IgD-negative memory B cell (primary cell): Measurements from ENCODE around the gene FKBP7. TPM values are rescaled to one million over a fixed set of nuclear protein-coding genes. Genes with fewer than 3 reads are reported as not detected.
"Not testable (repeated sequence)": the region's sequence is repeated elsewhere in the genome, so short reads cannot be mapped to it uniquely, and the experiment has no call there.

Source experiments
- H3K27ac Mint-ChIP-seq, 3 donors: one replicate each; pipeline ENCODE4 v1.8.0; 2020 to 2022; ENCODE audit warnings: mild to moderate bottlenecking in 3 of 3, mixed read lengths in 3 of 3, moderate library complexity in 1 of 3
- H3K27me3 Mint-ChIP-seq: one replicate; pipeline ENCODE4 v1.8.0; 2021; ENCODE audit warnings: mixed read lengths
- H3K36me3 Mint-ChIP-seq: one replicate; pipeline ENCODE4 v1.8.0; 2020; ENCODE audit warnings: mild to moderate bottlenecking, mixed read lengths
- H3K4me1 Mint-ChIP-seq, 3 donors: one replicate each; pipeline ENCODE4 v1.8.0; 2020 to 2022; ENCODE audit warnings: mixed read lengths in 3 of 3, mild to moderate bottlenecking in 1 of 3
- H3K4me3 Mint-ChIP-seq, 4 donors: one replicate each; pipeline ENCODE4 v1.8.0; 2020 to 2022; ENCODE audit warnings: mild to moderate bottlenecking in 4 of 4, mixed read lengths in 4 of 4, moderate library complexity in 3 of 4
- H3K9me3 Mint-ChIP-seq, 3 donors: one replicate each; pipeline ENCODE4 v1.8.0; 2020 to 2021; ENCODE audit warnings: mixed read lengths in 3 of 3, mild to moderate bottlenecking in 1 of 3
- polyA plus RNA-seq: library from polyadenylated mRNA; unstranded; fragments of 300-500 nt; fragmentation: Illumina TruSeq; gene quantifications from one replicate; pipeline ENCODE4 v1.2.3, GENCODE V29; 2021

The FKBP7 gene
- polyA plus RNA-seq, 1 donor from 2014 or later = 4.5 TPM

GRCh38 chr2:178477443-178478129 is 814 bp downstream of the FKBP7 start:
- Mint-ChIP-seq H3K9me3 (no peaks in the 10 kb centered on the region), H3K27me3 (no peaks in the 10 kb centered on the region), H3K27ac (peak overlapping the region; percentile 96 to 99 (median 99)), H3K36me3 (no peaks in the 10 kb centered on the region), H3K4me1 (peaks cover 27 to 37% (median 28%) of the 10 kb centered on the region in 3 donors), H3K4me3 (peak overlapping the region; percentile 95 to 100 (median 98))

GRCh38 chr2:178476477-178476876 is 1.9 kb downstream of the FKBP7 start:
- peaks cover 1% of the 10 kb centered on the region for H3K36me3 Mint-ChIP-seq
- H3K4me1 Mint-ChIP-seq = peaks cover 18 to 25% (median 20%) of the 10 kb centered on the region in 3 donors
- H3K27me3 Mint-ChIP-seq = no peaks in the 10 kb centered on the region
- peak overlapping the region in 1 of 4 donors; percentile 33 for H3K4me3 Mint-ChIP-seq
- no peaks in the 10 kb centered on the region for H3K9me3 Mint-ChIP-seq
- no peak overlapping the region for H3K27ac Mint-ChIP-seq

DNA sequence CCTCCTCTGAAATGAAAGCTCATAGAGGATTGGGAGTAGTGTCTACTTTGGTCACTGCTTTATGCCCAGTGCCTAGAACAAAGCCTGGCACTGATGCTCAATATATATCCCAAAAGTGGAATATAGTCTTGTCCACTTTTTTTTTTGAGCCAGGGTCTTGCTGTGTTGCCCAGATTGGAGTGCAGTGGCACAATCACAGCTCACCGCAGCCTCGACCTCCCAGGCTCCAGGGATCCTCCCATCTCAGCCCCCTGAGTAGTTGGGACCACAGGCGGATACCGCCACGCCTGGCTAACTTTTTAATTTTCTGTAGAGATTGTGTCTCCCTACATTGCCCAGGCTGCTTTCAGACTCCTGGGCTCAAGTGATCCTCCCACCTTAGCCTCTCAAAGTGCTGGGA is 3.8 kb downstream of the FKBP7 start:
- Mint-ChIP-seq H3K9me3 (no peaks in the 10 kb centered on the region), H3K4me1 (peaks cover 13 to 14% (median 13%) of the 10 kb centered on the region in 3 donors), H3K4me3 (no peak overlapping the region), H3K27ac (no peak overlapping the region), H3K27me3 (no peaks in the 10 kb centered on the region), H3K36me3 (peaks cover 1% of the 10 kb centered on the region)

DNA sequence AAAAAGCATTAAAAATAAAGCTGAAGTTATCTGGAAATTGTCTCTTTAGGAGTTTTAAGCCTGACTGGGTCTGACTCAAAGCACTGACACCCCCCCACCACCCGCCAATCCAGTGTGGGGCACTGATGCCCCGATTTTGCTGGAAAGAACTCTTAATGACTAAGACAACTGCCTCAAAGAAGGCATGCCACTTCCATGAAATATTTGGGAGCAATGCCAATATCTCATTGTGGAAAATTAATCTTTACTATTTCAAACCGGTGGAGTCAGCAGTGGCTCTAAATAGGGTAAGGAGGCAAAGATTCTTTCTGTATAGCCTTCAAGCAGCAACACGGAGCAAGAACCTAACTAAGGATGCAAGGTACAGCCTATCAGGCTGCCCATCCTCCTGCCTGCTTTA is 4.5 kb downstream of the FKBP7 start:
- Mint-ChIP-seq H3K4me1 (peaks cover 6 to 8% (median 7%) of the 10 kb centered on the region in 3 donors), H3K36me3 (peaks cover 1% of the 10 kb centered on the region), H3K27ac (no peak overlapping the region), H3K4me3 (no peak overlapping the region), H3K27me3 (no peaks in the 10 kb centered on the region), H3K9me3 (no peaks in the 10 kb centered on the region)

GRCh38 chr2:178473373-178473772 is 5.0 kb downstream of the FKBP7 start:
- Mint-ChIP-seq H3K4me3 (peak overlapping the region in 1 of 4 donors; percentile 44), H3K27ac (no peak overlapping the region), H3K27me3 (no peaks in the 10 kb centered on the region), H3K9me3 (no peaks in the 10 kb centered on the region), H3K36me3 (peaks cover 1% of the 10 kb centered on the region), H3K4me1 (peaks cover 3 to 6% (median 4%) of the 10 kb centered on the region in 3 donors)

- not testable (repeated sequence) for H3K4me3 Mint-ChIP-seq, H3K36me3 Mint-ChIP-seq, H3K4me1 Mint-ChIP-seq, H3K9me3 Mint-ChIP-seq, H3K27me3 Mint-ChIP-seq, H3K27ac Mint-ChIP-seq
Observed at GRCh38 chr2:178471313-178471712, 7.1 kb downstream of the FKBP7 start.

DNA sequence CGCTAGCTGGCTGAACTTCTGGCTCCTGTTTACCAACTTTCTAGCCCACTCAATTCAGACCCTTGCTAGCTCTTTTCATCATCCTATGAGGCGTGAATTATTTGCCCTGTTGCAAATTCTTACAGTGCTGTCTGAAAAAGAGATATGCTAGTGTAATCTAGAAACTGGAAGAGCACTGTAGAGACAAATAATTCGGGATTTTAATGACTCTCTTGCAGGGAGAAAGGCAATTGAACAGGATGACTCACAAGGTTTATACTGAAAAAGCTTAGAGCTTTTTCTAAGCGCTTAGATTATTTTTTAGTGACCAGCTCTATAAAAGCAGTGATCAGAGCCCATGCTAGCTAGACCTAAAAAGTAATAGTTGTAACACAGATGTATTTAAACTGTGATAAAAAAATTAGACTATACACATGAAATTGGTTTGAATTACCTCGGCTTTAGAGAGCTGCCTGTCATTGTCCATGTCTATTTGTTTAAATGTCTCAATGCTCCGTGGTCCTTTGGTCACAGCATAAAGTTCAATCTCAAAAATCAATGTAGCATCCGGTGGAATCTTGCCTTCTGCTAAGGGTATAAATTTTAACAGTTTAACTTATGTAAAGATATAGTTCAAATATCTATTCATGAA is 9.1 kb downstream of the FKBP7 start:
- H3K9me3 Mint-ChIP-seq = no peaks in the 10 kb centered on the region
- H3K4me3 Mint-ChIP-seq = no peak overlapping the region
- no peaks in the 10 kb centered on the region for H3K27me3 Mint-ChIP-seq
- no peak overlapping the region for H3K27ac Mint-ChIP-seq
- H3K4me1 Mint-ChIP-seq = no peaks in the 10 kb centered on the region
- peaks cover 3% of the 10 kb centered on the region for H3K36me3 Mint-ChIP-seq

DNA sequence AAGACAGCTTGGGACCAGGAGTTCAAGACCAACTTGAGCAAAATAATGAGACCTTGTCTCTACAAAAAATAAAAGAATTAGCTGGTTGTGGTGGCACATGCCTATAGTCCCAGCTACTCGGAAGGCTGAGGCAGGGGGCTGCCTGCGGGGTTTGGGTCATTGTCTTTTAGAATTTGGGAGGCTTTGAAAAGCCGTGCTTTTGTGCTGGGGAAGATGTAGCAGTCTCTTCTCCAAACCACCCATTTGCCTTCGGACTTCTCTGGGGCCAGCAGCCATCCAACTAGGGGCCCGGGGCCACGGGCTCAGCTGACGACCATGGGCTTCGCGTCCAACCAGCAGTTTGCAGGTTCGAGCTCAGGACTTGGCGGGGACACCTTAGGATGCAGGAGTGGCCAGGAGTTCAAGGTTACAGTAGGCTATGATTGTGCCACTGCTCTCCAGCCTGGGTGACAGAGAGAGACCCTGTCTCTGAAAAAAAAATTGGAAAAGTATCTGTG is 21.0 kb downstream of the FKBP7 start:
- Mint-ChIP-seq H3K9me3 (no peaks in the 10 kb centered on the region), H3K36me3 (no peaks in the 10 kb centered on the region), H3K27me3 (no peaks in the 10 kb centered on the region), H3K4me3 (no peak overlapping the region), H3K27ac (no peak overlapping the region), H3K4me1 (peaks cover 0 to 1% (median 0%) of the 10 kb centered on the region in 3 donors)

- Mint-ChIP-seq H3K36me3 (no peaks in the 10 kb centered on the region), H3K4me3 (no peak overlapping the region), H3K27ac (no peak overlapping the region), H3K4me1 (peaks cover 2 to 4% (median 3%) of the 10 kb centered on the region in 3 donors), H3K27me3 (no peaks in the 10 kb centered on the region), H3K9me3 (no peaks in the 10 kb centered on the region)
Observed at GRCh38 chr2:178455947-178456346, 22.5 kb downstream of the FKBP7 start.

GRCh38 chr2:178452870-178453269 is 25.5 kb downstream of the FKBP7 start:
- peaks cover 17 to 27% (median 26%) of the 10 kb centered on the region in 3 donors for H3K4me1 Mint-ChIP-seq
- no peaks in the 10 kb centered on the region for H3K9me3 Mint-ChIP-seq
- H3K27me3 Mint-ChIP-seq = no peaks in the 10 kb centered on the region
- H3K36me3 Mint-ChIP-seq = peaks cover 2% of the 10 kb centered on the region
- H3K4me3 Mint-ChIP-seq = no peak overlapping the region
- H3K27ac Mint-ChIP-seq = no peak overlapping the region

- Mint-ChIP-seq H3K4me1 (peaks cover 17 to 27% (median 27%) of the 10 kb centered on the region in 3 donors), H3K4me3 (peak overlapping the region in 3 of 4 donors; percentile 94 to 99 (median 95)), H3K27ac (peak overlapping the region in 2 of 3 donors; percentile 76 to 98), H3K27me3 (no peaks in the 10 kb centered on the region), H3K36me3 (peaks cover 2% of the 10 kb centered on the region), H3K9me3 (no peaks in the 10 kb centered on the region)
Observed at GRCh38 chr2:178452334-178452733, 26.1 kb downstream of the FKBP7 start.

- Mint-ChIP-seq H3K36me3 (peaks cover 2% of the 10 kb centered on the region), H3K27me3 (no peaks in the 10 kb centered on the region), H3K4me1 (peaks cover 17 to 27% (median 27%) of the 10 kb centered on the region in 3 donors), H3K4me3 (peak within 1 kb of the TSS; percentile 89 to 99 (median 94)), H3K27ac (peak within 1 kb of the TSS; percentile 88 to 98 (median 94)), H3K9me3 (no peaks in the 10 kb centered on the region)
Observed at GRCh38 chr2:178450774-178451525, 27.4 kb downstream of the FKBP7 start, which contains the start of the genes PJVK and PRKRA. PJVK (plus strand) TSS chr2:178451378; CDS start chr2:178453410, 2,032 bp downstream. PRKRA (minus strand) TSS chr2:178451175; CDS start chr2:178451030, 145 bp downstream.

DNA sequence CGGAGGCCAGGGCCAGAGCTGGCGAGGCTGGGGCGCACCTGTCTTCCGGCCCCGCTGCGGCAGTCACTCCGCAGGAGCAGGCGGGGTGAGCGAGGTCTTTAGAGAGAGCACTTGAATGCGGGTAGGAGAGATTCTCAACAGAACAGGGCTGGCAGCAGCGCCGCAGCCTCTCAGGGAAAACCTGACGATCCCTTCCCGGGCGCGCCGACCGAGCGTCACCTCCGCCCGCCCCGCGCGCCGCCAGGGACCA is 28.0 kb downstream of the FKBP7 start:
- Mint-ChIP-seq H3K27me3 (no peaks in the 10 kb centered on the region), H3K4me3 (peak overlapping the region; percentile 89 to 99 (median 93)), H3K4me1 (peaks cover 17 to 27% (median 27%) of the 10 kb centered on the region in 3 donors), H3K36me3 (peaks cover 2% of the 10 kb centered on the region), H3K27ac (peak overlapping the region; percentile 88 to 98 (median 94)), H3K9me3 (no peaks in the 10 kb centered on the region)

- H3K4me3 Mint-ChIP-seq = peak overlapping the region; percentile 89 to 99 (median 93)
- H3K27ac Mint-ChIP-seq = peak overlapping the region; percentile 88 to 98 (median 94)
- peaks cover 2% of the 10 kb centered on the region for H3K36me3 Mint-ChIP-seq
- H3K9me3 Mint-ChIP-seq = no peaks in the 10 kb centered on the region
- H3K27me3 Mint-ChIP-seq = no peaks in the 10 kb centered on the region
- H3K4me1 Mint-ChIP-seq = peaks cover 20 to 29% (median 27%) of the 10 kb centered on the region in 3 donors
Observed at GRCh38 chr2:178449700-178450523, 28.5 kb downstream of the FKBP7 start.
